ENCODE data around the gene MBNL2.
A peak's percentile ranks its signal among the peaks of the same experiment; 100 is the strongest.

MBNL2 gene

GRCh38 chr13:97359181-97360057 is 137.3 kb downstream of the MBNL2 start:
- H3K9me3 ChIP-seq (replicated peaks; ENCODE audit: insufficient read depth, low read length): no peaks in the 10 kb centered on the region
- H3K36me3 ChIP-seq (replicated peaks; ENCODE audit: insufficient read depth, low read length): no peaks in the 10 kb centered on the region
- peak; percentile 47 for DNase-seq
- H3K4me2 ChIP-seq (ENCODE audit: low read depth, low read length): no peak overlapping the region
- H3K27ac ChIP-seq (ENCODE audit: low read length): no peak overlapping the region
- H3K27me3 ChIP-seq (replicated peaks; ENCODE audit: insufficient read depth, low read length): no peaks in the 10 kb centered on the region
- H4K20me1 ChIP-seq (ENCODE audit: insufficient read depth, low read length): no peaks in the 10 kb centered on the region
- no peaks in the 10 kb centered on the region for H3K4me1 ChIP-seq (ENCODE audit: low read length)
- H3K9ac ChIP-seq (ENCODE audit: low read length): no peak overlapping the region
- H2AFZ ChIP-seq (ENCODE audit: low read length): no peak overlapping the region
- no peaks in the 10 kb centered on the region for H3F3A ChIP-seq (ENCODE audit: insufficient read depth, low read length)
- no peak overlapping the region for H3K4me3 ChIP-seq (ENCODE audit: low read length)
- H3K9me2 ChIP-seq (replicated peaks; ENCODE audit: insufficient read depth, low read length): no peaks in the 10 kb centered on the region
- H3K79me2 ChIP-seq (ENCODE audit: low read length): no peaks in the 10 kb centered on the region
- no peak for TF ChIP-seq EZH2phosphoT487 (IDR thresholded peaks at IDR 0.05; ENCODE audit: low read length)
- peak; percentile 84 for TF ChIP-seq CTCF (IDR thresholded peaks at IDR 0.05; ENCODE audit: low read length)

DNA sequence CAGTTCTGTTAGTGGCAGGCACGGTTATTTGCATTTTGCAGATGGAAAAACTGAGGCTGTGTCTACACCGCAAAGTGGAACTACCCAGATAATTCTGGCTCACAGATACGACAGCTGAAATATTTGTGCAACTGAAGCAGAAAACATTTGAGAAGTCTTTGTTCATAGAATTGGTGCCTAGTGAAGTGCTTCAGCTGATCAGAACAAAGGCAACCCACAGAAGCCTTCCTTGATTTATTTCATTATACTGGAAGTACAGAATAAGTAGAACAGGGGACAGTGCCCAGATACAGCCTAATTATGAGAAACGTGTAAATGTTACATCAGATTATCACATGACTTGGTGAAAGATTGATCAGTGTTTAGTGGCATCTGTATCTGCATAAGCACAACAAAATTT is 138.5 kb downstream of the MBNL2 start:
- TF ChIP-seq EZH2phosphoT487 (IDR thresholded peaks at IDR 0.05; ENCODE audit: low read length) (no peak), CTCF (IDR thresholded peaks at IDR 0.05; ENCODE audit: low read length) (no peak), EZH2 (optimal IDR thresholded peaks at IDR 0.05; ENCODE audit: low read depth, low read length) (no peak)

DNA sequence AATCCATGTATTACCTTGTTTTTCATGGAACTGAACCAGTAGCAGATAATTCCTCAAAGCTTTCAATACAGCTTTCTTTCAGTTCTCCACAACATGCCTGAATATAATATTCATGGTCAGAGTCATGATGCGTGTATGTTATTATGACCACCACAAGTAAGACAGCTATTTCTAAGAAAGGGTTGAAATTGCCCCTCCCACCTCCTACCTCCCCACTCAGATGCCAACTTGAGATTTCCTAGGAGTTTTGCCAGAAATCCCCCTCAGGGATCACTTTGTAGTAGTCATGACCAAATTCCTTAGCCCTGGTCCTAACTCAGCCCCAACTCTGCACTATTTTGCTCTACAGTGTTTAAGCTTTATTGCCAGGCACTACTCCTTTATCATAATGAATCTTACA is 141.9 kb downstream of the MBNL2 start:
- no peak overlapping the region for H3K4me3 ChIP-seq (ENCODE audit: low read length)
- no peak overlapping the region for H3K9ac ChIP-seq (ENCODE audit: low read length)
- no peaks in the 10 kb centered on the region for H3K27me3 ChIP-seq (replicated peaks; ENCODE audit: insufficient read depth, low read length)
- no peak for DNase-seq
- peaks cover 5% of the 10 kb centered on the region; the same call in 1 of the 2 replicates for H3K4me1 ChIP-seq (ENCODE audit: low read length)
- H3F3A ChIP-seq (ENCODE audit: insufficient read depth, low read length): peaks cover 3% of the 10 kb centered on the region; the same call in 1 of the 2 replicates
- TF ChIP-seq EZH2 (optimal IDR thresholded peaks at IDR 0.05; ENCODE audit: low read depth, low read length) (no peak), CTCF (IDR thresholded peaks at IDR 0.05; ENCODE audit: low read length) (no peak), EZH2phosphoT487 (IDR thresholded peaks at IDR 0.05; ENCODE audit: low read length) (no peak)
- no peaks in the 10 kb centered on the region for H3K36me3 ChIP-seq (replicated peaks; ENCODE audit: insufficient read depth, low read length)
- H3K27ac ChIP-seq (ENCODE audit: low read length): no peak overlapping the region
- H3K9me3 ChIP-seq (replicated peaks; ENCODE audit: insufficient read depth, low read length): no peaks in the 10 kb centered on the region
- H3K9me2 ChIP-seq (replicated peaks; ENCODE audit: insufficient read depth, low read length): no peaks in the 10 kb centered on the region
- no peak overlapping the region for H2AFZ ChIP-seq (ENCODE audit: low read length)
- H3K4me2 ChIP-seq (ENCODE audit: low read depth, low read length): no peak overlapping the region
- H4K20me1 ChIP-seq (ENCODE audit: insufficient read depth, low read length): no peaks in the 10 kb centered on the region
- H3K79me2 ChIP-seq (ENCODE audit: low read length): no peaks in the 10 kb centered on the region

More for the DNA sequence above, 138.5 kb downstream of the MBNL2 start:
- Histone ChIP-seq H3K9ac (ENCODE audit: low read length) (no peak overlapping the region), H3K9me3 (replicated peaks; ENCODE audit: insufficient read depth, low read length) (no peaks in the 10 kb centered on the region), H3F3A (ENCODE audit: insufficient read depth, low read length) (no peaks in the 10 kb centered on the region), H3K27ac (ENCODE audit: low read length) (no peak overlapping the region), H3K27me3 (replicated peaks; ENCODE audit: insufficient read depth, low read length) (no peaks in the 10 kb centered on the region), H3K4me2 (ENCODE audit: low read depth, low read length) (no peak overlapping the region), H3K79me2 (ENCODE audit: low read length) (no peaks in the 10 kb centered on the region), H3K36me3 (replicated peaks; ENCODE audit: insufficient read depth, low read length) (no peaks in the 10 kb centered on the region), H2AFZ (ENCODE audit: low read length) (no peak overlapping the region), H3K4me1 (ENCODE audit: low read length) (no peaks in the 10 kb centered on the region), H4K20me1 (ENCODE audit: insufficient read depth, low read length) (no peaks in the 10 kb centered on the region), H3K9me2 (replicated peaks; ENCODE audit: insufficient read depth, low read length) (no peaks in the 10 kb centered on the region), H3K4me3 (ENCODE audit: low read length) (no peak overlapping the region)
- no peak for DNase-seq

Data from MM.1S (cell line).